ENCODE results near the gene EML1.

- TF ChIP-seq, protein P1, sequence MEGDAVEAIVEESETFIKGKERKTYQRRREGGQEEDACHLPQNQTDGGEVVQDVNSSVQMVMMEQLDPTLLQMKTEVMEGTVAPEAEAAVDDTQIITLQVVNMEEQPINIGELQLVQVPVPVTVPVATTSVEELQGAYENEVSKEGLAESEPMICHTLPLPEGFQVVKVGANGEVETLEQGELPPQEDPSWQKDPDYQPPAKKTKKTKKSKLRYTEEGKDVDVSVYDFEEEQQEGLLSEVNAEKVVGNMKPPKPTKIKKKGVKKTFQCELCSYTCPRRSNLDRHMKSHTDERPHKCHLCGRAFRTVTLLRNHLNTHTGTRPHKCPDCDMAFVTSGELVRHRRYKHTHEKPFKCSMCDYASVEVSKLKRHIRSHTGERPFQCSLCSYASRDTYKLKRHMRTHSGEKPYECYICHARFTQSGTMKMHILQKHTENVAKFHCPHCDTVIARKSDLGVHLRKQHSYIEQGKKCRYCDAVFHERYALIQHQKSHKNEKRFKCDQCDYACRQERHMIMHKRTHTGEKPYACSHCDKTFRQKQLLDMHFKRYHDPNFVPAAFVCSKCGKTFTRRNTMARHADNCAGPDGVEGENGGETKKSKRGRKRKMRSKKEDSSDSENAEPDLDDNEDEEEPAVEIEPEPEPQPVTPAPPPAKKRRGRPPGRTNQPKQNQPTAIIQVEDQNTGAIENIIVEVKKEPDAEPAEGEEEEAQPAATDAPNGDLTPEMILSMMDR (IDR thresholded peaks at IDR 0.05; ENCODE audit: low read depth, low read length) = no peak
- TF ChIP-seq POLR2A (IDR thresholded peaks at IDR 0.05; ENCODE audit: extremely low read depth, insufficient read length) (no peak), MYC (IDR thresholded peaks at IDR 0.05; ENCODE audit: low read depth, low read length) (no peak)
- TF ChIP-seq, protein P2, sequence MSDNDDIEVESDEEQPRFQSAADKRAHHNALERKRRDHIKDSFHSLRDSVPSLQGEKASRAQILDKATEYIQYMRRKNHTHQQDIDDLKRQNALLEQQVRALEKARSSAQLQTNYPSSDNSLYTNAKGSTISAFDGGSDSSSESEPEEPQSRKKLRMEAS (IDR thresholded peaks at IDR 0.05; ENCODE audit: low read depth, low read length) = no peak
These were observed 1.1 kb downstream of the EML1 start for GRCh38 chr14:99794151-99794780.

Data from NB4 (cell line).